ENCODE measurements around the gene STEEP1.

DNA sequence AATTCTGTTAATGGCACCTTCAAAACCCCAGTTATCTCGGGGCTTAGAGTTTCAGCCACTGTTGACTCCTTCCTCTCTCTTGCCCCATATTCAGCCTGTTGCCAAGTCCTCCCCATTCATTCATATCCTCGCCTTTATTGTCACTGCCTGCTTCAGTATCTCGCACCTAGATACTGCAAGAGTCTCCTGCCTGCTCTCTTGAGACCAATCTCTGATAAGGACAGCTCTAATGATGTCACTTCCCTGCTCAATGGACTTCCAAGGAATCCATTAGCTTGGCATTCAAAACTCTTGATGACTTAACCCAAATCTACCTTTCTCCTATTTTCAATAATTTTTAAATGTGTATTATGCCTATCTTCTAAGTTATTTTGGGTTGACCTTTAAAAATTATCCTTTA is 8.0 kb upstream of the STEEP1 start:
- TF ChIP-seq TAF1 (IDR thresholded peaks at IDR 0.05; ENCODE audit: borderline replicate concordance, low read depth, low read length) (no peak), POLR2A (IDR thresholded peaks at IDR 0.05; ENCODE audit: low read depth, low read length) (no peak)
